Breast epithelium (tissue), 3 donors: ENCODE results near the gene ANO7.

Source experiments
- POLR2A ChIP-seq: fragments of 450-650 bp; IDR thresholded peaks from one replicate; pipeline ENCODE4 v1.6.1; 2016; ENCODE audit warnings: antibody characterized with exemption, mild to moderate bottlenecking, moderate library complexity
- TF ChIP-seq, protein P1 (sequence below), 3 donors: fragments of 450-650 bp; IDR thresholded peaks; one replicate each; pipeline ENCODE4 v1.5.1; 2016 to 2017; ENCODE audit warnings: antibody characterized with exemption in 3 of 3, mild to moderate bottlenecking in 3 of 3, moderate library complexity in 3 of 3

DNA sequence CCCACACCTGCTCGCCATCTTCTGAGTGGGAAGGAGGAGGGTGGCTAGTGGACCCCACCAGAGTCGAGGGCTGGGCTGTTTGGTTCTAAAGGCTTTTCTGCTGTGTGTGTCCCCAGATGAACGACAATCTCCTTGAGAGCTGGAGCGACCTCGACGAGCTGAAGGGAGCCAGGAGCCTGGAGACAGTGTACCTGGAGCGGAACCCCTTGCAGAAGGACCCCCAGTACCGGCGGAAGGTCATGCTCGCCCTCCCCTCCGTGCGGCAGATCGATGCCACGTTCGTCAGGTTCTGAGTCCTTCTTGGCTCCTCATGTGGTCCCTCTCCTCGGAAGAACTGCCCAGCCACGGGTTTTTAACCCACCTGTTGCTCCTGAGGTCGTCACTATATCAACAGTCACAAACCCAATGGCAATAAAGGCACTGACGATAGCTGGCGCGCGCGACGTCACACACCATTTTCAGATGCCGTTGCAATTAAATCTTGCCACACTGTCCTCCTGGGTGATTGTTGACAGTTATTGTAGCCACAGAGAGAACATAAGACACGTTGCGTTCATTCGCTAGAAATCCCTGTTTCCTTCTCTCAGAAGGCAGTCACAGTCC is 5.8 kb upstream of the ANO7 start:
- TF ChIP-seq, protein P1, sequence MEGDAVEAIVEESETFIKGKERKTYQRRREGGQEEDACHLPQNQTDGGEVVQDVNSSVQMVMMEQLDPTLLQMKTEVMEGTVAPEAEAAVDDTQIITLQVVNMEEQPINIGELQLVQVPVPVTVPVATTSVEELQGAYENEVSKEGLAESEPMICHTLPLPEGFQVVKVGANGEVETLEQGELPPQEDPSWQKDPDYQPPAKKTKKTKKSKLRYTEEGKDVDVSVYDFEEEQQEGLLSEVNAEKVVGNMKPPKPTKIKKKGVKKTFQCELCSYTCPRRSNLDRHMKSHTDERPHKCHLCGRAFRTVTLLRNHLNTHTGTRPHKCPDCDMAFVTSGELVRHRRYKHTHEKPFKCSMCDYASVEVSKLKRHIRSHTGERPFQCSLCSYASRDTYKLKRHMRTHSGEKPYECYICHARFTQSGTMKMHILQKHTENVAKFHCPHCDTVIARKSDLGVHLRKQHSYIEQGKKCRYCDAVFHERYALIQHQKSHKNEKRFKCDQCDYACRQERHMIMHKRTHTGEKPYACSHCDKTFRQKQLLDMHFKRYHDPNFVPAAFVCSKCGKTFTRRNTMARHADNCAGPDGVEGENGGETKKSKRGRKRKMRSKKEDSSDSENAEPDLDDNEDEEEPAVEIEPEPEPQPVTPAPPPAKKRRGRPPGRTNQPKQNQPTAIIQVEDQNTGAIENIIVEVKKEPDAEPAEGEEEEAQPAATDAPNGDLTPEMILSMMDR (IDR thresholded peaks at IDR 0.05), result no peak
- TF ChIP-seq POLR2A, result no peak
